Esophagus muscularis mucosa (tissue), 3 donors: Measurements from ENCODE around the gene PHACTR1.

ENCODE experiments used
- POLR2A ChIP-seq: fragments of 450-650 bp; IDR thresholded peaks from one replicate; pipeline ENCODE4 v1.6.1; 2017; ENCODE audit warnings: antibody characterized with exemption, moderate library complexity, mild to moderate bottlenecking, low read depth
- POLR2AphosphoS5 ChIP-seq, 2 donors: sonication (generic); formaldehyde crosslinking; IDR thresholded peaks; one replicate each; pipeline ENCODE4 v1.6.1; 2017; ENCODE audit warnings: antibody characterized with exemption in 2 of 2
- TF ChIP-seq, protein P1 (sequence below), 3 experiments: fragments of 200-600 bp in 2 of 3; fragments of 450-650 bp in 1 of 3; sonication (generic) in 2 of 3; IDR thresholded peaks; one replicate each; pipeline ENCODE4 v1.5.1; 2017 to 2019; ENCODE audit warnings: antibody characterized with exemption in 3 of 3, mild to moderate bottlenecking in 2 of 3, moderate library complexity in 1 of 3

DNA sequence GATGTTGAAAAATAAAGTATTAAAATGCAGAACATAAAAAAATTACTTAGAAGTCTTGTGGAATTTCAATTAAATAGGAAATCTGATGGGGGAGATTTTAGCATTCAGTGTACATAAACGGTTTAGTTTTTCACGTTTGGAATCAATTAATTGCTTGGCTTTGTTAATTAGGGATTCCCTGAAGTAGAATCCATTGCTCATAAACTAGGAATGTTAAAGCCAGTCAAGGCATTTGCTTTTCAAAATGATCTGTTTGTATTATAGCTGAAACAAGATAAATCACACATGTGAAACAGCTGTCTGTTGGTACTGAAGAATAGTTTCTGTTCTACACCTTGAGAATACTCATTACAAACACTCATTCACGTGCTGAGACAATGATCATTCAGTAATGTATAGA, 313.8 kb downstream of the PHACTR1 start:
- TF ChIP-seq, protein P1, sequence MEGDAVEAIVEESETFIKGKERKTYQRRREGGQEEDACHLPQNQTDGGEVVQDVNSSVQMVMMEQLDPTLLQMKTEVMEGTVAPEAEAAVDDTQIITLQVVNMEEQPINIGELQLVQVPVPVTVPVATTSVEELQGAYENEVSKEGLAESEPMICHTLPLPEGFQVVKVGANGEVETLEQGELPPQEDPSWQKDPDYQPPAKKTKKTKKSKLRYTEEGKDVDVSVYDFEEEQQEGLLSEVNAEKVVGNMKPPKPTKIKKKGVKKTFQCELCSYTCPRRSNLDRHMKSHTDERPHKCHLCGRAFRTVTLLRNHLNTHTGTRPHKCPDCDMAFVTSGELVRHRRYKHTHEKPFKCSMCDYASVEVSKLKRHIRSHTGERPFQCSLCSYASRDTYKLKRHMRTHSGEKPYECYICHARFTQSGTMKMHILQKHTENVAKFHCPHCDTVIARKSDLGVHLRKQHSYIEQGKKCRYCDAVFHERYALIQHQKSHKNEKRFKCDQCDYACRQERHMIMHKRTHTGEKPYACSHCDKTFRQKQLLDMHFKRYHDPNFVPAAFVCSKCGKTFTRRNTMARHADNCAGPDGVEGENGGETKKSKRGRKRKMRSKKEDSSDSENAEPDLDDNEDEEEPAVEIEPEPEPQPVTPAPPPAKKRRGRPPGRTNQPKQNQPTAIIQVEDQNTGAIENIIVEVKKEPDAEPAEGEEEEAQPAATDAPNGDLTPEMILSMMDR (IDR thresholded peaks at IDR 0.05), result no peak
- TF ChIP-seq POLR2A (no peak), POLR2AphosphoS5 (IDR thresholded peaks at IDR 0.05) (no peak)
